Right ventricle myocardium superior (tissue), 1 donor: ENCODE results near the gene MNS1. TPM values are rescaled to one million over a fixed set of nuclear protein-coding genes. Genes with fewer than 3 reads are reported as not detected.

Source experiments
- ATAC-seq: fragments of 200-7000 bp; cut with Tn5 transposase; one replicate; pipeline ENCODE4 v1.9.1; 2020; ENCODE audit warnings: mild to moderate bottlenecking; ENCODE audit not compliant: poor library complexity
- DNase-seq: peaks from one replicate; pipeline ENCODE4 v3.0.0-alpha.2; 2020
- intact Hi-C: fragments of 100-400 bp; cut with DNase I; formaldehyde crosslinking; loops from one replicate; pipeline ENCODE4 v1.11.2; 2022
- total RNA-seq: library from RNA; stranded (reverse); fragmentation: NEBNext Ultra II Directional; extraction: Animal tissue kit (Norgen Biotek cat#: 25700); gene quantifications from one replicate; pipeline ENCODE4 v1.2.1, GENCODE V29; 2021
- donor health status: DM: no; HTN: yes; CAD: no; lungs with severe emphysema.

The MNS1 gene
- total RNA-seq, 1 donor from 2014 or later: 0.94 TPM

- DNase-seq (no peak), ATAC-seq (no peak)
These were observed 79.0 kb downstream of the MNS1 start for GRCh38 chr15:56385908-56386307.

DNA sequence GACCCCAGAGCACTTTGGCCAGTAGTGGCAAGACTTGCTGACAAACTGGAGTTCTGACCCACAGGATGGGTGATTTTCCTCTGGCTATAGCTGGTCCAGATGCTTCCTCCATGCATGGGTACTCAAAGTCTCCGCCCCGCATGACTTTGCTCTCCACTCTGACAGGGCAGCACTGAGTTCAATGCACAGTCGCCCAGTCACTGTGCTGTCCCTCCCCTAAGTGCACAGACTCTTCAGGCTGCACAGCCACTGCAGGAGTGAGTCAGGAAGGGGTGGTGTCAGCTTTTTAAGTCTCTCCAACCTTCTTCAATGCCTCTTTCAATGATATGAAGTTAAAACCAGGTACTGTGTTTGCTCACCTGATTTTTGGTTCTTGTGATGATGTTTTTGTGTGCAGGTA, 81.9 kb downstream of the MNS1 start:
- no peak for ATAC-seq
- no peak for DNase-seq
- intact Hi-C loops: no loop called here

More at GRCh38 chr15:56385908-56386307, 79.0 kb downstream of the MNS1 start:
- intact Hi-C loops: no loop called here

Other genes with a start within 250 kb of the MNS1 start
- gene RFX7, start 221.3 kb downstream of the MNS1 start, total RNA-seq: 7.2 TPM
- gene TEX9, start 99.7 kb downstream of the MNS1 start, total RNA-seq: 0.32 TPM